GM21390 (cell line): ENCODE measurements around the gene LACC1.

Experiments
- ATAC-seq: cut with Tn5 transposase; IDR thresholded peaks from one replicate; pipeline ENCODE4 v1.9.1; 2021; ENCODE audit not compliant: unreplicated experiment

The LACC1 gene

DNA sequence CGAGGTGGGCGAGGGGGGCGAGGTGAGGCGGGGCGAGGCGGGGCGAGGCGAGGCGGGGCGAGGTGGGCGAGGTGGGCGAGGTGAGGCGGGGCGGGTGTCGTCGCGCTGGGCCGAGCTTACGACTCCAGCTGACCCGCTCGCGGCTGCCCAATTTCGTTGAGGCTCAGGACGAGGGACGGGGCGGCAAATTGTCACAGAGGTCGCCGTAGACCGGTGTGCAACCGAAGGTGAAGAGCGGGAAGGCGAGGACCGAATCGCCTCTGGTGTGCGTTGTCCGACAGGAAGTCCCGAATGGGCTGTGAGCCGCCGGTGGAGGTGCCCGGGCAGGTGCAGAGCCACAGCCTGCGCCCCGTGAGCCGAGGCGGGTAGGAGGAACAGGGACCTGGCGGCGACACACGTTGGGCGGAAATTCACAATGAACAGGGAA, at the start of gene LACC1:
Gene LACC1, plus strand, starts transcription at position 150 of the 427 bp plus-strand sequence. CDS start 1,082 bp downstream, outside the sequence.
- ATAC-seq: peak; percentile 51

DNA sequence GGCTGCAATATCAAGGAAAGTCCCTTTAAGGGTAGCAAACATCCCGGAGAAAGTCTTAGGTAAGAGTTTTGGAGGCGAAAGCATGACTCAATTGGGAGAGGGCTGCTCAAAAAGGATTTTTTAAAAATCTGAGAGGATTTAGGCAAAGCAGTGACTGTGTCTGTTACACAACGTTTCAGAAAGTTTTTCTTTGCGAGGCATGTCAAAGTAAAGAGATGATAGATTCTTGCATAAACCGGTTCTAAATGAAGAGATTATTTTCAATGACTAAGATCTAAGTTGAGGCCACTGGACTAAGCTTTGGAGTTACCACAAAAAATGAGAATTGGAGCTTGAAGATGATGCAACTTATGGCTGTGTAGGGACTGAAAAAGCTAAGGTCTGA, 49.2 kb upstream of the LACC1 start:
- no peak for ATAC-seq

- ATAC-seq: no peak
Measured at GRCh38 chr13:43831088-43831487, 48.6 kb upstream of the LACC1 start.

DNA sequence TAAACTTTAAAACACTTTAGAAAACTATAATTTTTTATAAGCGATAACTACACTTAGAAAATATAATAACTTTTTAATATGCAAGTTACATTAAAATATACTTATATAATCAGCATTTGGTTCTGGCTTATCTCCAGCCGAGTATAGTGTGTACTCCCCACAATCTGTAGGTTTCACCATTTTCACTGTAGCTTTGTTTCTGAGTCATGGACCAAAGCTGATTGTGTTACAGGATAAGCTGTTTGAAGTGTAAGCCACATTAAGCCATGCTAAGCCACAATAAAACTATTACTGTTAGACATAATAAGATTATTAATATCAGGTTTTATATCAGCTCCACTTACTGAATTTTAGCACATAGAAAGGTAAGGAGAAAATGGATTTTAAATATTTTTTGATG, 44.0 kb upstream of the LACC1 start:
- ATAC-seq: no peak

DNA sequence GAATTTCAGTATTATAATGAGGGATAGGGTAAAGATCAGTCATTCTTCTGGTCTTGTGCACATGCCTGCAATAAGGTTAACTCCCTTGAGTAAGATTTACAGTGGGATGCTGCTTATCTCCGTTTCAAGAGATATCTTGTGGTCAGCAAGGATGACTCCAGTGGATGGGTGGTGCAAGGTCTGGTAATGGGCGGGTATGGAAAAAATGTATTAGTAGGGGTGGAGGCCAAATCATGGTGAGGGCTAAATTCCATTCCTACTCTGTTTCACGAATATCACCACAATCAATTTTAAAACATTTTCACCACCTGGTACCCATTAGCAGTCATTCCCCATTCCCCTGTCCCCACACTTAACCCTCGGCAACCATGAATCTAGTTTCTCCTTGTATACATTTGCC, 40.8 kb upstream of the LACC1 start:
- no peak for ATAC-seq

DNA sequence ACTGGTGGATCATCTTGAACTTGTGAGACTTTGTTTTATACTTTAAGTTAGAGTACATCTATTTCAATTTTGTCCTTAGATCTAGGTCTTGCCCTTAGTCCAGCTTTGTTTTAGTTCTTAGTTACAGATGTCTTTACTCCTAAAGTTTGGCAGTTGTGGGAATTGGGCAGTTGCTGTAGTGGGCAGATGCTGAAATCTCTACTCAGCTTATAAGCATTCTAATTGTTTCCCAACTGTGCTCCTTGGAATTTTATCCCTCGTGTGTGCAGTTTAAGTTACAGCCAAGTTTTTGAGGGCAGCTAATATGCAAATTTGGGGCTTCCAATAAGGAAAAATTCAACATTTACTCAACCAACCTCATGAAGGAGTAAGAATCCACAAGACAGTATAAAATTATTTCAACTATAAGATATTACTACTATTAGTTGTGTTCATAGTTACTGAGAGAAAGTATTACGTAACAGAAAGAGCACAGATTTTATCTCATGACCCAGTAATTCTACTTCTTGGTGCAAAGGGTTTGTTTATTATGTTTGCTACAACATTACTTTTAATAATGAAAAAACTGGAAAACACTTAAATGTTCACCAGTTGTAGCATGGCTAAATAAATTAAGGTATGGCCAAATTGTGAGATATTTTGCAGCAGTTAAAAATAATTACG, 33.1 kb upstream of the LACC1 start:
- no peak for ATAC-seq

DNA sequence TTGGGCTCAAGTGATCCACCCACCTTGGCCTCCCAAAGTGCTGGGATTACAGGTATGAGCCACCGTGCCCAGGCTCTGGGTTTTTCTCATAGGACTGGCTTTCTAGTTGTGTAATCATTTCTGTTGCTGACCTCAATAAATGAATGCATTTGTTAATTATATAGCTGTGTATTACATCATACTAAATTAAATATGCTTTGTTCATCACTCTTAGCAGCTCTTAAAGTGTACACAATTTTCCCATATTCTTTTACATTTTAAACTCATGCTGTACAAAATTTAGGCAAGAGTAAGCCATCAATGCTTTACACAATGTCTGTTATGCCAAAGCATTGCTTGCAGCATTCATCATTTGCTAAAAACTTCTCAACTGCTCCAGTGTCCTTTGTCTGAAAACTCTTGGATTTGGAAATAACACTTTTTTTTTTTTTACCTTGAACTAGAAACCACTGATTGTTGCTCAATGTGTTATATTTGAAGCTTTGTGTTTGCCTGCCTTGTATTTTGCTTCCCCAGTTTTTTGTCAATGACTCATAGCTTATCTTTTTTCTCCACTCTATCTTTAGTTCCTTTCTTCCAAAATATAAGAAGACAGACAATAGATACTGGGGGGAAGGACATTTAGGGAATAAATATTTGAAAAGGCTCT, 31.6 kb upstream of the LACC1 start:
- ATAC-seq: no peak

- ATAC-seq: no peak
Measured at GRCh38 chr13:43850873-43851272, 28.8 kb upstream of the LACC1 start.

- ATAC-seq: no peak
Measured at GRCh38 chr13:43852923-43853404, 26.7 kb upstream of the LACC1 start.

DNA sequence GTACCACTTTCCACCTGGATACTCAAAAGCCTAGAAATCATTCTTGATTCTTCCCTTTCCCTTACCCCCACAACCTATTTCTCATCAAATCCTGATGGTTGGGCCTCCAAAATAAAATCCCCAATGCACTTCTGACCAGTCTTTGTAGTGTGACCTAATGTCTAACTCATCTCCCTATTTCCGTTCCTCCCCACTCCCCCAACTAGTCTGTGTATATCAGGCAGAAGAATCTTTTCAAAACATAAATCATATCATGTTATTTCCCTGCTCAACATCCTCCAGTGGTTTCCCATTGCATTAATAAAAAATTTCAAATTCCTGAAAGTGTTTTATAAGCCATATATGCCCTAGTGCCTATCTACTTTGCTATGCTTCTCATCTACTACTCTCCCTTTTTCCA, 17.8 kb upstream of the LACC1 start:
- ATAC-seq: no peak

GRCh38 chr13:43864921-43865320, 14.8 kb upstream of the LACC1 start:
- no peak for ATAC-seq

- ATAC-seq: no peak
Measured at GRCh38 chr13:43865892-43866291, 13.8 kb upstream of the LACC1 start.

DNA sequence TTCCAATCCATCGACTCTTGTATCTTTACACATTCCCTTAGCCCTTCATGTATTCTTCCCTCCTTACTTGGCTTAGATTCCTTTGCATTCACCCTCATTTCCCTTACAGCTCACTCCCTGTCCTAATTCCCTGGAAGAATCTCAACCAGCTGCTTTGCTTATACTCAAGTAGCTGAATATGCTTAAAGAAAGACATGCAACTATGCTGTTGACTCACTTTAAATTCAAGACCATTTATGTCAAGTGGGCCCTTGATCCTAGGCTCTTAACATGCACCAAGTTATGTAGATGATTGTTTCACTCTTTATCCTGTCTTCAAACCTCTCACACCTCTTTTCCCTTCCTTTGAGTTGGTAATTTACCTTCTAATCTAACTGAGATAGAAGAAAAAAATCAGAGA, 7.5 kb upstream of the LACC1 start:
- ATAC-seq: no peak

DNA sequence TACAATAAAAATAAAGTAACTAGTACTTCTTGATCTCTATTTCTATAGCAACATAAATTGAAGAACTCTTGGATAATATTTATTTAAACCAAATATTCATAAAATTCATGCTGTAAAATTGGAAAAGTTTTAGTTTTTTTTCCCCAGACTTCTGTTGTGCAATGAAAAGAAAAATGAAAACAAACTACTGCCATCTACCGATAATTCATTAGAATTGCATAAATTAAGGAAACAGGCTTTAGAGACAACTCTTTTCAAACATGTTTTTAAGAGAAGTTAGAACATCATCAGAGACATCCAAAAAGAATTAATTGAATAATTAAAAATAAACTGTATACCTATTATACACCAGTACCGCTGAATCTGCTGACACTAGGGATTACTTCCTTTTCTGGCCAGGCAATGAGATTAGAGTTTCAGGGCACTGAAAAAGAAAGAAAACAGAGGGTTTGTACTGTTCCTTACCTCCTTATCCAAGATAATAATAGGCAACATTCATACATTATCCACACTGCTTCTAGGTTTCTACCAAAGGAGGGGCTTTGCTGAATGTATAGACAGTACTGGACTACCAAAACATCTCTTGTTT, 5.1 kb upstream of the LACC1 start:
- no peak for ATAC-seq

DNA sequence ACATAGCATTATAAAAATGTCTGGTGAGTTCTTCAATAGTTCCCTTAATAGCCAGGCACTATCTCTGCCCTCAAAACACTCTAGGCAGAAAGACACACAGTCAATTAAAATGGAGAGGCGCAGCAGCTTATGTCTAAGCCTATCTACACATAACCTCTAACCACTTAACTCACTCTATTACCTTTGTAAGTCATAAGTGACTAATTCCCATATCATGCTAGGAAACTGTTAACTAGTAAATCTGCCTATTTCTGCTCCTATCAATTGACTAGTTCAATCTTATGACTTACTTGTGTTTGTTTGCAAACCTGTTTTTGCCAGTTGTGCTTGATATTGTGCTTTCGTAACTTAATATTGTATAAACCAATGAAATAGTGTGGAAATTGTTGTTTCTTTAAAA, 3.3 kb upstream of the LACC1 start:
- no peak for ATAC-seq

- ATAC-seq: no peak
Measured at GRCh38 chr13:43877326-43877725, 2.4 kb upstream of the LACC1 start.

GRCh38 chr13:43877766-43878165, 1.9 kb upstream of the LACC1 start:
- ATAC-seq: no peak

GRCh38 chr13:43878892-43879754, 581 bp upstream of the LACC1 start, which contains the start of gene CCDC122:
TSS of gene CCDC122 (minus strand) at chr13:43879740. CDS start at chr13:43869376, 10,364 bp downstream.
- peak; percentile 65 for ATAC-seq

- peak; percentile 0 for ATAC-seq
Measured at GRCh38 chr13:43880214-43880855, 631 bp downstream of the LACC1 start.

DNA sequence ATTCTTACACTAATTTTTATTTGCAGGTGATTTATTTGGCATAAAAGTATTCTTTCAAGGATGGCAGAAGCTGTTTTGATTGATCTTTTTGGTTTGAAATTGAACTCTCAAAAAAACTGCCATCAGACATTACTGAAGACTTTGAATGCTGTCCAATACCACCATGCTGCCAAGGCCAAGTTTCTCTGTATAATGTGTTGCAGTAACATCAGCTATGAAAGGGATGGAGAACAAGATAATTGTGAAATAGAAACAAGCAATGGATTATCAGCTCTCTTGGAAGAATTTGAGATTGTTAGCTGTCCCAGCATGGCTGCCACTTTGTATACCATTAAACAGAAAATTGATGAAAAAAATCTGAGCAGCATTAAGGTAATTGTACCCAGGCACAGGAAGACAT, 1.2 kb downstream of the LACC1 start:
- ATAC-seq: no peak

- no peak for ATAC-seq
Measured at GRCh38 chr13:43881580-43881979, 1.9 kb downstream of the LACC1 start.
